HEK293 (cell line): ENCODE data around the gene KCNMA1.

ENCODE experiments used
- CTCF ChIP-seq: fragments of 450-650 bp; formaldehyde crosslinking; IDR thresholded peaks from 2 replicates; pipeline ENCODE4 v1.5.1; 2016; ENCODE audit warnings: missing biosample characterization, missing genetic modification characterization
- PRDM4 ChIP-seq: fragments of 450-650 bp; formaldehyde crosslinking; IDR thresholded peaks from 2 replicates; pipeline ENCODE4 v1.5.1; 2017; ENCODE audit warnings: missing biosample characterization, missing genetic modification characterization
- SP2 ChIP-seq: fragments of 450-650 bp; formaldehyde crosslinking; IDR thresholded peaks from 2 replicates; pipeline ENCODE4 v1.5.1; 2016; ENCODE audit warnings: missing biosample characterization, missing genetic modification characterization
- ZFP69B ChIP-seq: fragments of 450-650 bp; formaldehyde crosslinking; IDR thresholded peaks from 2 replicates; pipeline ENCODE4 v1.5.1; 2016; ENCODE audit warnings: missing biosample characterization, missing genetic modification characterization

GRCh38 chr10:77541944-77542343 is 95.7 kb downstream of the KCNMA1 start:
- TF ChIP-seq CTCF (tag by site-specific recombination) (no peak), SP2 (tag by site-specific recombination) (no peak), PRDM4 (no peak), ZFP69B (tag by site-specific recombination) (no peak)
